CD4-positive, alpha-beta T cell treated with Interferon alpha-2 for 1 hour (primary cell): ENCODE data around the gene ARHGAP10.
A peak's percentile ranks its signal among the peaks of the same experiment; 100 is the strongest.

Experiments
- DNase-seq, 2 donors: peaks; one replicate each; pipeline ENCODE4 v3.0.0-alpha.2; 2020 to 2022

ARHGAP10 gene

DNA sequence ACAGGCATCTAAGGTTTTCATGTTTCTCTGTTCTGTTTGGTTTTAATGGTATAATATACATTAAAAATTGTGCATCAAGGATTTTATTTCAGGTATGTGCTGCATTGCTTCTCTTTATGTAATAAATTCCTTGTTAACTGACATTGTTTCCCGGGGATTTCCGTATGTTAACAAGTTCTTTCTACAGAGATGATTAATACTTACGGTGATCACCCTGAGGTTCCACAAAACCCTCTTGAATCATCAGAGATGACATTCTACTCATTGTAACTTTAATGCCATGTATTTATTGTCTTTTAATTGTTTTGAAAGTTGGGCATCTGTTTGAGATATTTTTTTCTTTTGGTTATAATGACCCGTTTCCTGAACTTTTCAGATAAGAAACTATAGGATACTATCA is 37.5 kb downstream of the ARHGAP10 start:
- no peak for DNase-seq

- no peak for DNase-seq
Measured at GRCh38 chr4:147770831-147771230, 38.9 kb downstream of the ARHGAP10 start.

GRCh38 chr4:147772056-147772455 is 40.2 kb downstream of the ARHGAP10 start:
- DNase-seq: no peak

- DNase-seq: no peak
Measured at GRCh38 chr4:147772459-147772969, 40.6 kb downstream of the ARHGAP10 start.

DNA sequence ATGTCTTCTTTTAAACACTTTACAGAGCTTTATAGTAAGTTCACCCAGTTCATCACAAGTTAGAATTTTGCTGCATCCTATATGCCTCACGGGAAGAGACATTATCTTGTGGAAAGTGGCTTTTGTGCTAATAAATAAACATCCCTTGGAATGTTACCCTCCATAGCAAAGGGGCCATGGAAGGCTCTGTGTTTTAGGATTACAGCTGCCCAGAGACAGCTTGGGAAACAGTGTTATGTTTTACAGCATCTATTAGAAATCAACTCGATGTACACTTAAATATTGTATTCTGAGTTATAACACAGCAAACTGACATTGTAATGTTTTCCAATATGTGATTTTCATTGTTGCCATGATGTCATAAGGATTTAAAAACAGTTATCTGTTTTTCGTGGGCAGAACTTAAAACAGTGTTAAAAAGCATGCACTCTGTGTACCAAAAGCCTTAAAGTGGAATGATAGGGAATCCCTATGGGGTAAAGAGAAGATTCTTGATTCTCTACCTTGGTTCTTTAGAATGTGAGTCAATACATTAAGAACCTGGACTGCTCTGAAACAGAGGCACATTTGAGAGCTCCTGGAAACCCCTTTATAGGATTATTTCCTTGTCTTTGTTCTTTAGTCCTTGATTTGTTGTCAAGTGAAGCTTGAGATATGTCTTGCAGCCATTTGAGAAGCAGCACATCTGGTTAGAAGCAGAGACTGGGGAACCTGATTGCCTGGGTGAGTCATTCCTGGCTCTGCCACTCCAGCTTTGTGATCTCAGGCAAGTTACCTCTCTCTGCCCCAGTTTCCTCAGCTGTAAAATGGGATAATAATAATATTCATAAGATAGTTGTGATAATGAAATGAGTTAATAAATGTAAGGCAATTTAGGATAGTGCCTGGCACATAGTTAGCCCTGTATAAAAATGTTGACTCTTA is 41.6 kb downstream of the ARHGAP10 start:
- DNase-seq: no peak

- DNase-seq: no peak
Measured at GRCh38 chr4:147776716-147777115, 44.8 kb downstream of the ARHGAP10 start.

DNA sequence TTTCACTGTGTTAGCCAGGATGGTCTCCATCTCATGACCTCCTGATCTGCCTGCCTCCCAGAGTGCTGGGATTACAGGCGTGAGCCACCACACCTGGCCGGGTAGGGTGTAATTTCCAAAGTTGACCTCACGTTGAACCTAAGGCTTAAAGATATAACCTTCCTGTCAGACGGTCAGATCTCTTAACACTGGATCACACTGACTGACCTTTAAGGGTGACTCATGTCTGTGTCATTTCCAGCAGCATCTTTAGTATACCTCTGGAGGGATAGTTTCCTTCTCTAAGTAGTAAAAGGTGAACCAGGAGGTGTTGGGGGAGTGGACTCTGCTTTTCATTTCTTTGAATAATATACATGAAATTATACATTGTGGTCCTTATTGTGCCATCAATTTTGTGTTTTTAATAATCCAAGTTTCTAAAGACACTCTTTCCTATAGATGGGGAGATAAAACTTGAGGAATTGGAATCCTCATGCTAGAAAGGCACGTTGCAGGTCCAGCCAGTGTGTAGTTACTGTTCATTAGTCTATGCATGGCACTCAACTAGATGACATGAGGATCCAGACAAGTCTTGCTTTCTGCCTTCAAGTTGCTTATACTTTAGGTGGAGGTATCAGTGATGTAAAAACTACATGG is 45.7 kb downstream of the ARHGAP10 start:
- no peak for DNase-seq

DNA sequence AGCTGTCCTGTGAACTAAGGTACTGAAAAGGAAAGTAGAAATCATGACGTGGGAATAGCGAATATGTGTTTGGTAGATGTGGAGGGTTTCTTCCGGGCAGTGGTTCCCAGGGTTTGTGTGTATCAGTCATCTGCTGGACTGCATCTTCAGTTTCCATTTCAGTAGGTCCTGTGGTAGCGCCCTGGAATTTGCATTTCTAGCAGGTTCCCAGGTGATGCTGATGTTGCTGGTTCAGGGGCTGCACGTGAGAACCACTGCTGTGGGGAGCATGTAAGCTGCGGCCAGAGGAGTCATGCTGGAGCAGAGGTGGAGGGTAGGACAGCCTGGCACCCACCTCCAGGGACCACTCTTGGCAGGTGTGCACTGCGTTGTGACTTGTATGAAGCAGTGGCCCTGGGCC is 47.1 kb downstream of the ARHGAP10 start:
- DNase-seq: no peak

GRCh38 chr4:147779451-147779850 is 47.6 kb downstream of the ARHGAP10 start:
- no peak for DNase-seq

DNA sequence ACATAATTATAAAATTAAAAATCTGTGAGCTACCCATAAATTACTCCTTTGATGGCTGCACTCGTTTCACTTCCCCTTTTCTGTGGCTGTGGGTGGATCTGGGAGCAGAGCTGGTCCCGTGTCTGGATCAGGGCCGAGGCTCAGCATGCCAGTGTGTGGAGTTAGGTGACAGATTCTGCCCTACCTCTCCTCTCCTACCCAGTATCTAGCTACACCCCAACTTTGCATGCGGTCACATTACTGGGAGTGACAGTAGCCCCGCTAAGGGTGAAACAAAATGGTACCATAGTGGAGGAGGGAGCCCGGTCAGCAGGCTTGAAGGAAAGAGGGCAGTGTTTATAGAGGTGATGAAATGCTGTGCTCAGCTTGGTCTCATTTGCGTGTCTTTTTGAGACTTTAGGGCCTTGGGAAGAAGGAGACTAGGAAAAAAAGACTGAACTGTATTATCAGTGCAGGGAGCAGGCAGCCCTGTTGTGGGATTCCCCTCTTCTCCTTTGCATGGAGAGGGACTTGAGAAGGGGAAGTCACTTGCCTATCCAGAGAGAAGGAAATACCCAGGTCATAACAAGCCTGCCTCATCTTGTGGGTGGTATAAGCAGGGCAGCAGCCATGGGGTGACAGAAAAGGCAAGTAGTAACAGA is 48.4 kb downstream of the ARHGAP10 start:
- peak in 1 of 2 donors; percentile 21 for DNase-seq

DNA sequence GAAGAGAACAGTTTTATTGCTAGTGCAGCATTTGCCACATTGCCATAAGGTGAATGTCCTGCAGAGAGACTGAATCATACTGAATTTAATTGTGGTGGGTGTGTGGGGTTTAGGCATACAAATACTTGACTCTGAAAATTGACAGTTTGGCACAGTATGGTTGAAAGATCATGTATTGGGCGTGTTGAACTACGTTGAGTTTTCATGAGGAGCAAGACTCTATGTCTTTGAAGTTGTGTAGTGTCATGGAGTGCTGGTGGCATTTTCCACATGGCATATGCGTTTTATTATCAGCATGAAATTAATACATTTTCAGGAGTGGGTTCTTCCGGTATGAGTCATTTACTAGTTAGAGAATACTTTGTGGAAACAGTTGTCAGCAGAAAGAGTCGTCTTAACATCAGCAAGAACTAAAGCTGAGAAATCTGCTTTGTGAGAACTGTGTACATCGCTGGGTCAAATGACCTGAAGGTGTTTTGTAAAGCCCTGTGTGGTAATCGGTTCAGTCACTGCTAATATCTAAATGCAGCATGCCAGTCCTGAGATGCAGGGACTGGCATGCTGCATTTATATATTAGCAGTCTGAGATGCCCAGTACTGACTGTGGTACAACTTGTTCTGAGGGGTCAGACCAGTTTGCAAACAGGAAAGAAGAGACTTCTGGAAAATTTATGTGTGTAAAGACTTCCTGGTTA is 50.3 kb downstream of the ARHGAP10 start:
- no peak for DNase-seq

GRCh38 chr4:147785129-147785528 is 53.2 kb downstream of the ARHGAP10 start:
- no peak for DNase-seq

GRCh38 chr4:147786031-147786430 is 54.1 kb downstream of the ARHGAP10 start:
- no peak for DNase-seq

DNA sequence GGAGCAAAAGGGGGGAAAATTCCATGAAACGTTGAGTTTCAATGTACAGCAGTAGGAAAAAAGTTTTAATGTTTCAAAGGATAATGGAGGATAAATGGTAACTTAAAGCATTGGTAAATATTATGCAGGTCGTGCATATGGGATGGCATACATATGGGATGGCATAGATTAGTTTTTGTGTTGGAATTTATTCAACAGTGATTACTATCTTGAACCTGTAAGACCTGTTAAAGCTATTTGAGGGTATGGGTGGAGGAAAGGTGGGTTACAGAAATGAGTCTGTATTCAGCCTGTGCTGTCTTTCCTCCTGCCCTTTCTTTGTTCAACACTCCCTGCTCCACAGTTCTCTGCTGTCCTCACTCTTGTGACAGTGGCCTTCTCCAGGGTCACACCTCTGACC is 54.6 kb downstream of the ARHGAP10 start:
- DNase-seq: no peak

GRCh38 chr4:147787204-147787603 is 55.3 kb downstream of the ARHGAP10 start:
- no peak for DNase-seq

GRCh38 chr4:147788791-147789190 is 56.9 kb downstream of the ARHGAP10 start:
- DNase-seq: no peak

GRCh38 chr4:147789596-147789995 is 57.7 kb downstream of the ARHGAP10 start:
- DNase-seq: no peak

DNA sequence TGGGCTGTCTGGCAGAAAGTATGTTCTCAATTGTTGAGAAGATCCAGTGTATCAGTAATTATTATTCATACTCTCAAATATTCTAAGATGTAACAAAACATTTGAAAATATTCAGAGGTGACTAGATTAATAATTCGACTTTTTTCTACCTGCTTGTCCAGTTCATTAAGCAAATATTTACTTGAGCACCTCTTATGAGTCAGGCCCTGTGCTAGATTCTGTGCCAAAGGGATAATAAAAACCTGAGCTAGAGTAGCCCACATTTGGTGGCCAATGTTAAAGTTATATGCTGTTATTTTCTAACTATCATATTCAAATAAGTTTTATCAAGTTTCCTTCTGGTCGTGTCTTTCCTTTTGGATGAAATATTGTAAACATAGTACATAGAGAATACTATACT is 58.5 kb downstream of the ARHGAP10 start:
- DNase-seq: no peak

- no peak for DNase-seq
Measured at GRCh38 chr4:147791341-147791740, 59.5 kb downstream of the ARHGAP10 start.

- no peak for DNase-seq
Measured at GRCh38 chr4:147791865-147792264, 60.0 kb downstream of the ARHGAP10 start.

DNA sequence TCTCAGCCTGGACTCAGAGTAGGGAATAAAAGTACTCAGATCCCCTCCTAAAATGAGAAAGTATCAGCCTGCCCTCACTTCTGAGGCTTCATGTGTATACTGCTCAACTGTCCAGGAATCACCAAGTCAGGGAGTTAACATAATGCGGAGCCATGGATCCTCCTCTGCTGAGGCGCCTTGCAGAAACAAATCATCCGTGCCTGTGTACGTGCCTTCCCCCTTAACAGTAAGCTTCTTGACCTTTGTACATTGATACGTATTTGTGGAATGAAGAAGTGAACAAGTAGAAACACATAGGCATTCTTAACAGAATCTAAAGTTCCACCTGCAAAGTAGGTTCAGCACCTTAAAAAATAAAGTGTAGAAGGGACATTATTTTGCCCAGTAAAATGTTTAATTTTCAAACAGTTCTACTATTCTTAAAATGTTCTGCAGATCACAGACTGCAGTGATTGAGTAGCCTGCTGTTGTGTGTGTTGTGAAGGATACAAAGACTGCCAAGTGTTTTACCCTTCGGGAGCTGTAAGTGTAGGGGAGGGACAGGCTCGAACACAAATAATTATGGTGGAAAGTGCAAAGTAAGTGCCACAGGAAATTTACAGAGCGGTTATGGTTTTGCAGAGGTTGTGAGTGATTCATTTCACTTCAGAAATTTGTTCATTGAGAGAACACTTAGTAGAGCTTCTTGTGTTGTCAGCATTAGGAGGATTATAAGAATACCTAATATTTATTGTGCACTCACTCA is 61.9 kb downstream of the ARHGAP10 start:
- no peak for DNase-seq

- no peak for DNase-seq
Measured at GRCh38 chr4:147794314-147794680, 62.4 kb downstream of the ARHGAP10 start.
